HFF-Myc (cell line): ENCODE data around the gene CLCN6.
"Not testable (repeated sequence)": the region's sequence is repeated elsewhere in the genome, so short reads cannot be mapped to it uniquely, and the experiment has no call there.

Experiments used
- DNase-seq: peaks from one replicate; pipeline ENCODE4 v3.0.0-alpha.2; 2011; ENCODE audit warnings: low read depth; ENCODE audit errors: extremely low read depth
- H3K4me3 ChIP-seq: replicated peaks from 2 replicates; pipeline ENCODE4 v1.5.1; 2011; ENCODE audit warnings: low read depth, mild to moderate bottlenecking, control low read depth, low read length
- TF ChIP-seq, protein P1 (sequence below): IDR thresholded peaks from 2 replicates; pipeline ENCODE4 v1.5.1; 2012; ENCODE audit warnings: mild to moderate bottlenecking, low read depth, low read length, control low read depth; ENCODE audit errors: missing control alignments

CLCN6 gene

DNA sequence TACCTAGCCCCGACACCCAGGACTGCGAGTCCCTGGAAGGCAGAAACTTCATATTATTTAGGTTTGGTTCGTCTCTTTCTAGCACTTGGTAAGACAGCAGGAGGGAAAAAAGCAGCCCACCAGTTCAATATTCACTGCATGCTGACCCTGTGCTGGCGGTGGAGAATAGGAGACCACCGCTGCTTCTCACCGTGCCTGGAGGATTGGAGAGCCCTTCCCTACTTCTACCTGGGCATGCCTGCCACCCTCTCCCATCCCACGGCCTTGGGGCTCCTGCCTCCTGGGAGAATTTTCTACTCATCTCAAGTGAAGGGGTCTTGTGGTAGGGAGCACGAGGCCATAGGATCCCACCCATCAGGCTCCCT lies 5.6 kb upstream of the CLCN6 start:
- TF ChIP-seq, protein P1, sequence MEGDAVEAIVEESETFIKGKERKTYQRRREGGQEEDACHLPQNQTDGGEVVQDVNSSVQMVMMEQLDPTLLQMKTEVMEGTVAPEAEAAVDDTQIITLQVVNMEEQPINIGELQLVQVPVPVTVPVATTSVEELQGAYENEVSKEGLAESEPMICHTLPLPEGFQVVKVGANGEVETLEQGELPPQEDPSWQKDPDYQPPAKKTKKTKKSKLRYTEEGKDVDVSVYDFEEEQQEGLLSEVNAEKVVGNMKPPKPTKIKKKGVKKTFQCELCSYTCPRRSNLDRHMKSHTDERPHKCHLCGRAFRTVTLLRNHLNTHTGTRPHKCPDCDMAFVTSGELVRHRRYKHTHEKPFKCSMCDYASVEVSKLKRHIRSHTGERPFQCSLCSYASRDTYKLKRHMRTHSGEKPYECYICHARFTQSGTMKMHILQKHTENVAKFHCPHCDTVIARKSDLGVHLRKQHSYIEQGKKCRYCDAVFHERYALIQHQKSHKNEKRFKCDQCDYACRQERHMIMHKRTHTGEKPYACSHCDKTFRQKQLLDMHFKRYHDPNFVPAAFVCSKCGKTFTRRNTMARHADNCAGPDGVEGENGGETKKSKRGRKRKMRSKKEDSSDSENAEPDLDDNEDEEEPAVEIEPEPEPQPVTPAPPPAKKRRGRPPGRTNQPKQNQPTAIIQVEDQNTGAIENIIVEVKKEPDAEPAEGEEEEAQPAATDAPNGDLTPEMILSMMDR = no peak
- no peak for DNase-seq
- H3K4me3 ChIP-seq = no peak overlapping the region

- TF ChIP-seq, protein P1 = no peak
- no peak for DNase-seq
- H3K4me3 ChIP-seq = no peak overlapping the region
Measured at GRCh38 chr1:11800756-11801433, 5.1 kb upstream of the CLCN6 start.

- no peak for DNase-seq
- peak overlapping the region; percentile 55 for H3K4me3 ChIP-seq
- TF ChIP-seq, protein P1 = no peak
Measured at GRCh38 chr1:11802616-11802972, 3.4 kb upstream of the CLCN6 start.

DNA sequence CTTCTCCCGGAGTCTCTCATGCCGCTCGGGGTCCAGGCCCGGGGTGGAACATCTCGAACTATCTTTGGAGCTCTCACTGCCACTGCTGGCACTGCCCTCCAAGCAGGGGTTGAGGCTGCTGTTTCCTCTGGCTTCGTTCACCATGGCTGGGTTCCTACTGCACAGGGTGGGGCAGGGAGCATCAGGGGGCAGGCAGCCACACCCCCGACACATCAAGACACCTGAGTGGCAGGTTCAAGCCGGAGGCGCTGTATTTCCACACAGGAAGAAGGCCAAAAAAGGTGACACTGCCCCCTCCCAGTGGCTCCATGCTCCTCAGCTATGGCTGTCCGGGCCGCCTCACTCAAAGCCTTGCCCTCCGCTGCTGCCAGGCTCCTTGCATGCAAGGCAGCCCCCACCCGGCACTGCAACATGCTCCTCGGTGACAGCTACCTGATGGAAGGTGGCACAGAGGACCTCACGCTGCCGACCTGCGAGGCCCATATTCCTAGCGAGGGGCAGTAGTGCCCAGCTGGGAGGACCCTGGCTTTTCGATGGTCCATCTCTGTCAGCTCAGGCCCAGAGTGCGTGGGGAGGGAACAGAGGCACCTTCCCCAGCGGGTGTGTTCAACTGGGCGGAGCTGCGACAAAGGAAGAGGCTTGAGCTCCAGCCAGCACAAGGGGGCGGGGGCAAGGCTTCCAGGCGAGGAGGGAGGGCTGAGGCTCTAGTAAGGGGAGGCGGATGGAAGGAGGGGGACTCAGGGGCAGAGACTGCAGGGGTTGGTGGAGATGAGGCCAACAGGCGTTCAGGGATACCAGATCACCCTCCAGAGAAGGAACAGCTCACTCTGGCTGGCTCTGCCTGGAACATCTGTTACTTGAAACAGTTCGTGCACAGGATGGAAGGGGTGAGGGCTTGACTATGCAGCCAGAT lies 2.8 kb upstream of the CLCN6 start:
- TF ChIP-seq, protein P1 = no peak
- peak overlapping the region; percentile 55 for H3K4me3 ChIP-seq

DNA sequence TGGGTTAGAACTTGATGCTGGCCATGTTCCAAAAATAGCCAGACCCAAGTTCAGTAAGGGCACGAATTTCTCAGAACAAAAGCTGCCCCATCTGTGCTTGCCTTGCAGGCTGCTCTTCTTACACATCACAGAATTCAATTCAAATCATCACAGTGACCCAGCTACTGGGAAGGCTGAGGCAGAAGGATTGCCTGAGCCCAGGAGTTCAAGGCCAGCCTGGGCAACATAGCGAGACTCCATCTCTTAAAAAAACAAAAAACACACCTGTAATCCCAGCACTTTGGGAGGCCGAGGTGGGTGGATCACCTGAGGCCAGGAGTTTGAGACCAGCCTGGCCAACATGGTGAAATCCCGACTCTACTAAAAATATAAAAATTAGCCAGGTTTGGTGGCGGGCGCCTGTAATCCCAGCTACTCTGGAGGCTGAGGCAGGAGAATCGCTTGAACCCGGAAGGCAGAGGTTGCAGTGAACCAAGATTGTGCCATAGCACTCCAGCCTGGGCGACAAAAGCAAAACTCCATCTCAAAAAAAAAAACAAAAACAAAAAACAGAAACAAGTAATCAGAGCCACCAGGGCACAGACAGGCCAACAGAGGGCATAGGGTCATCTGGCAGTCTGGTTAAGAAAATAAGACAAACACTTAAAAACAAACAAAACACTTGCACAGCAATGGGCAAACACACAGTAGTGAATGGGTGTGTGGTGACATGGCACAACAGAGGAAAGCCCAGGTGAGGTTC lies 1.9 kb upstream of the CLCN6 start:
- DNase-seq = not testable (repeated sequence)
- H3K4me3 ChIP-seq = peak overlapping the region; percentile 84; the same call in 1 of the 2 replicates

More for the DNA sequence above, 2.8 kb upstream of the CLCN6 start:
- DNase-seq = peak; percentile 94

- H3K4me3 ChIP-seq = peak overlapping the region; percentile 84
- DNase-seq = peak; percentile 39
- TF ChIP-seq, protein P1 = no peak
Measured at GRCh38 chr1:11804666-11805421, 1.1 kb upstream of the CLCN6 start.
